Islet precursor cell (in vitro differentiated cells): ENCODE data around the gene IFT27.

ENCODE experiments used
- DNase-seq: peaks from one replicate; pipeline ENCODE4 v3.0.0-alpha.2; 2018

IFT27 gene

DNA sequence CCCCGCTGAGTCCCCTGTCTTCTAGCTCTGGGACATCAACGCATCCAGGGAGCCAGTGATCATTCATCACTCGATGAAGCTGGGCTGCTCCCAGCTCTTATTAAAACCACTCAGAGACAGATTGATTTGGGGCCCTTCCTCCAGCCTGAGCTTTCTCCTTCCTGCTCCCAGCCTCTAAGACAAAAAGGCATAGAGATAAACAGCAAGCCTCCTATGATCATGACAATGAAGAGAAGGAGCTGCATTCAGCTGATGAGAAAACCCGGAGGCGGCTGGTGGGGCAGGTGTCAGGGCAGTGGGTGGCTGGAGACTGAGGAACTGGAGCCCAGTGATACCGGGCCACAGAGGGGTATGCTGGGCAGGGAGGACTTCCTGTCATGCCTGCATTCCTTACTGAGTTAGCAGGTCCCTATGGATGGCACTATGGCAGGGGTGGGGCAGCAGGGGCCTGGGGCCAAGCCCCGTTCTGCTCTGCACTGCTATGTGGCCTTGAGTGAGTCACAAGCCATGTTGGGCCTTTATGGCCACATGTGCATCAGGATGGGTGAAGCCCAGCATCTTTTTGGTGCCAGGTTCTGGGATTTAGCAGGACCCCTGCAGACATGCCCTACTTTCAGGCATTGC, 20.7 kb upstream of the IFT27 start:
- no peak for DNase-seq

- no peak for DNase-seq
Observed at GRCh38 chr22:36795633-36796032, 19.7 kb upstream of the IFT27 start.

DNA sequence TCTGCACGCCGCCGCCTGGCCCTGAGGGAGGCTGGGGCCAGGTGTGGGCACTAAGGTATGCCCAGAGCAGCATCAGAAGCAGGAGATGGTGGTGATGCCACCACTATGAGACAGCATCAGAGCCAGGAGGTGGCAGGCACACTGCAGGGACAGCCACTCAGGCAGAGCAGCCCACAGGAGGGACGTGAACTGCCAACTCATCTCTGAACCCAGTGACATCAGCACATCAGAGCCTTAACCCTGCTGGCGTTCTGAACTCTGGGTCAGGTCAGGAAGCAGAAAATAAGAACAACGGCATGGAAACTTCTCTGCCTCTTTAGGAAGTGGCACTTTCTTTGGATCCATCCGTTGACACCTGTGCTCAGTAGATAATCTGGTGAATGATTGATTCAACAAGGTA, 14.7 kb upstream of the IFT27 start:
- no peak for DNase-seq

DNA sequence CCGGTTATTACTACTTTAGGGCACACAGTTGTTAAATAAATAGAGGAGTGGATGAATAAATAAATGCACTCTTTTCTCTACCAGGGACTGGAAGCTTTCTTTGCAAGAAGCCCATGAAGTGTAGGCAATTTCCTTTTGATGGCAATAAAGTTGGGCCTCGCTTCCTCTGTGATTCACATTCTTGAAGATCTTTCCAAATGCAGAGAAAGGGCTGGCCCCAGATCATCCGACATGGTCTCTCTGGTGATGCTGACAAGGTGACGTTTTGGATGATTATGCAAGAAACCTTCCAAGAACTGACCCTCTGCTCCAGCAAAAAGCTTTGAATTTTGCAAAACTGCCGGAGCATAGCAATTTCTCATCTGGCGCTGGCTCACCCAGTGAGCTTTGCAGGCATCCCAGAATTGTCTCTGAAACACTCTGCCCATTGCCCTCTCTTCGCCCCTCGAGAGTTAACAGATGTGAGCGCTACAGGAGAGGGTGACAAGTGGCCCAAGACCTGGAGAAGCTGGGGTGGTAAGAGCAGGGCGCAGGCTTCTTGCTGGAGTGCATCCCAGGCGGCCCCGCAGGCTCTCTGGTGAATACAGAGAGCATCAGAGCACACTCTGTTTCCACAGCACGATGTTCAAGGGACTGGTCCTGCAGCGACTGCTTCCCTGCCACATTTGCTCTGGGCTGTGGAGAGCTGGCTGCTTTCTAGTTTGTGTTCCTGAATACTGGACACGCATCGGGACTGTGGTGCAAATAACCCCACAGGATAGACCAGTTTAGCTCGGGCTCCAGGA, 11.5 kb upstream of the IFT27 start:
- DNase-seq = no peak

GRCh38 chr22:36783743-36784142, 7.8 kb upstream of the IFT27 start:
- no peak for DNase-seq

GRCh38 chr22:36781656-36782627, 6.0 kb upstream of the IFT27 start:
- DNase-seq = peak; percentile 95

DNA sequence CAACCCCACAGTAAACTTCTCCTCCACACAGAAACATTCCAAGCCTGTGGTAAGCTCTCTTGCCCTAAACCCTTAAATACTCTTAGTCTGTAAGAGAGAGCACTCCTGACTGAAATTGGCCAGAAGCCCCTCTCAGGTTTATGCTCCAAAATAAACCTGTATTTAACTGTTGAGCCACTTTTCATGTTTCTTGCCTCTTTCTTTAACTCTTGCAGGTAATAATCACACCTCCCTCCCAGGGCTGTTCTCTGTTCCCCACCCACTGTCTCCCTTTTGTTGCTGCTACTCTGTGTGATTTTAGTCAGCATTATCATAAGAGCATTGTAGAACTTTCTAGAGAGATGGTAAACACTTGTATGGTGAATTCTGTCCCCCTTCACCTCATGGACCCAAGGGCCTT, 2.1 kb upstream of the IFT27 start:
- no peak for DNase-seq

- no peak for DNase-seq
Observed at GRCh38 chr22:36776722-36777121, 803 bp upstream of the IFT27 start.

GRCh38 chr22:36775586-36775963, 344 bp downstream of the IFT27 start:
- peak; percentile 61 for DNase-seq

DNA sequence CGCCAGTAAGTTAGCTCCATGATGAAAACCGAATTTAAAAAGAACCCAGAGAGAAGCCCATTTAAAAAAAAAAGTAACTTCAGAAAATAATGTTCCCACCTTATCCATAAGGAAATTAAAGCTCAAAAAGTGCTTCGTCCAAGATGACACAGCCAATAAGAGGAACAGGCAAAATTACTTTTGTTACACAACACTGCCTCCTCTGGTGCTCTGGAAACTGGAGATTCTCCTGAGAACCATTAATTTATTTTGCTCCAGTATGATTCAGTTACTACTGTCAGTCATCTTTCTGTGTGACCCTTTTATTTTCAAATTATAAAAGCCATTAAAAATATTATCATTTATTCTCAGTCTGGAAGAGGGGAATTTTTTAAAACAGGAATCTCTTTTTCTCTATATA, 2.0 kb downstream of the IFT27 start:
- DNase-seq = no peak

DNA sequence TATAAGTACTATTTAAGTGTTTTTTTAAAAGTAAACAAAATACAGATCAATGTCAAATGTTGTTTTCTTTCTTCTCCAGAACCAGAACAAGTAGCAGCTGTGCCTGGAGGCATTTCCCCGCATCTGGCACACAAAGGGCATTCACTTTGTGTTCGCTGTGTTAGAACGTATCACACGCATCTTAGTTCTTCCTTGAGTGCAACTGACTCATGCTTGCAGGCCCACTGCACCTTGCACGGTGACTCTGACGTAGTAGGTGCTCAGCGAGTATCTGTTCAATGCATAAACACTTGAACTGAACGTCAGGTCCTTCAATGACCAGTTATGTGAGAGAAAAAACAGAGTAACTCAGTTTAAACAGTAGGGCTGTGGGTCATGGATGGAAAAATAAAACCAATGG, 3.5 kb downstream of the IFT27 start:
- peak; percentile 31 for DNase-seq

- DNase-seq = no peak
Observed at GRCh38 chr22:36771356-36772063, 4.4 kb downstream of the IFT27 start.

DNA sequence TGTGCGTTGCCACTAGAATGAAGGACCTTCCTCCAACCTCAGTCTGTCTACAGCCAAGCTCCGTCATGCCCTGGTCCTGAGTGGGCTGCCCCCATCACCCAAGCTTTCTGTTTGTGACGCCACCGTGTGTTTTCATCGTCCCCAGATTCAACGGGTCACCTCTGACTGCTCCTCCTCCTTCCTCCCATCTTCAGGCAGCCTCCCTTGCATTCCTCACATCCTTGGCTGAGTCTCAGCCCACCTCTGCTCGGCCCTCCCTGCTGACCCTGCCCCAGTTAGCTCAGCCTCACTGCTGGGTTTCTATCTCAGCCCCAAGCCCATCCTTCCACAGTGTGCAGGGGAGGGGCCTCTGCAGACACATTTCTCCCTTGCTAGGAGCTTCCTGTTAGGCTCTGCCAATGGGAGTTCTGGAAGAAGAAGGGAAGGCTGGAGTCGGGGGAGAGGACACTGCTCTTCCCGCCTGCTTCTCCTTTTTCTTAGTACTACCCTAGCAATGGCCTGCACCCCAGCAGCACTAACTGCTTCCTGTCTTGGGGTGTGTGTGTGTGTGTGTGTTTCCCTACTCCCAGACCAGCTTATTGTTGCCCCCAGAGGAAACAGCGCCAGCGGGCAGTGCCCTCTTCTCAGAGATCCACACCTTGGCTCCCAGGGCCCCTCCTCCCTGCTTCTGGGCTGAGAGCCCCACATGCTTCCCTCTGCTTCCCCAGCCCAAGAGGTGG, 5.2 kb downstream of the IFT27 start:
- DNase-seq = peak; percentile 79

- peak; percentile 50 for DNase-seq
Observed at GRCh38 chr22:36769541-36770512, 6.1 kb downstream of the IFT27 start.

DNA sequence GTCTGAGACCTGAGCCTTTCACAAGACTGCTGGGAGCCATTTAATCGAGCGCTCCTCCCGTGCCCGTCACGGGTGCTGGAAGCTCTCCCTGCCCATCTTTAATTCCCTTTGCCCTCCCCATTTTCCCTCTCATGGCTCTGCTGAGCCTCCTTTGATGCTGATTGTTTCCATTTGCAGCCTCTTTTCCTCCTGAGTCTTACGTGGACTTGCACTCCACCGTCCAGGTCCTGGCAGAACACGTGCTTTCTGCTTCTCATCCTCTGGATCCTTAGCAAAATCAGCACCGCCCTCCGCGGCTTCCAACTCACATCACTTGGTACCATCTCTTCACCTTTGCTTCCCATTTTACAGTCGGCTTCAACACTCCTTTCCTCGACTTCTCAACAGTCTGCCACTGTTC, 7.3 kb downstream of the IFT27 start:
- peak; percentile 24 for DNase-seq

DNA sequence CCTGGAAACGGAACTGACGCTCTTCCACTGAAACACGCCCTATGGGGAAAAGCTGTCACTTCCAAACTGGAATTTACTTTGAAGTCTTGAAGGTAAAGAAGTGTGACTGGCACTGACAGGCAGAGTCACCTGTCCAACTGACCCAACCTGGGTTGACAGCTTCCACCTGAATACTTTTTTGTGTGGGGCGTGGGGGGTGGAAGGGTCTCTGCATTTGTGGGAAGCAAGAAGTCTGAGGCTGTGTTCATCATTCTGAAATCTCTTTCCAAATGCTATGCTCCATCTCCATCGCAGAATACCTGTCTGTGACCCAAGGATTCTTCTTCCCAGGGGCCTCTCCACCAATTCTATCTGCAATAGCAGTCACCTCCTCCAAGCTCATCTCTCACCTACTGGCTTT, 7.8 kb downstream of the IFT27 start:
- DNase-seq = no peak

- DNase-seq = peak; percentile 41
Observed at GRCh38 chr22:36767035-36767775, 8.7 kb downstream of the IFT27 start.

- DNase-seq = no peak
Observed at GRCh38 chr22:36765943-36766450, 9.9 kb downstream of the IFT27 start.

- DNase-seq = peak; percentile 43
Observed at GRCh38 chr22:36765131-36765942, 10.6 kb downstream of the IFT27 start.
